Dedifferentiated amniotic fluid mesenchymal stem cell (primary cell): ENCODE data around the gene IDNK.
A peak's percentile ranks its signal among the peaks of the same experiment; 100 is the strongest.
"Not testable (repeated sequence)": the region's sequence is repeated elsewhere in the genome, so short reads cannot be mapped to it uniquely, and the experiment has no call there.

Experiments used
- DNase-seq: peaks from one replicate; pipeline ENCODE4 v3.0.0-alpha.2; 2016; ENCODE audit errors: extremely low spot score

The IDNK gene

DNA sequence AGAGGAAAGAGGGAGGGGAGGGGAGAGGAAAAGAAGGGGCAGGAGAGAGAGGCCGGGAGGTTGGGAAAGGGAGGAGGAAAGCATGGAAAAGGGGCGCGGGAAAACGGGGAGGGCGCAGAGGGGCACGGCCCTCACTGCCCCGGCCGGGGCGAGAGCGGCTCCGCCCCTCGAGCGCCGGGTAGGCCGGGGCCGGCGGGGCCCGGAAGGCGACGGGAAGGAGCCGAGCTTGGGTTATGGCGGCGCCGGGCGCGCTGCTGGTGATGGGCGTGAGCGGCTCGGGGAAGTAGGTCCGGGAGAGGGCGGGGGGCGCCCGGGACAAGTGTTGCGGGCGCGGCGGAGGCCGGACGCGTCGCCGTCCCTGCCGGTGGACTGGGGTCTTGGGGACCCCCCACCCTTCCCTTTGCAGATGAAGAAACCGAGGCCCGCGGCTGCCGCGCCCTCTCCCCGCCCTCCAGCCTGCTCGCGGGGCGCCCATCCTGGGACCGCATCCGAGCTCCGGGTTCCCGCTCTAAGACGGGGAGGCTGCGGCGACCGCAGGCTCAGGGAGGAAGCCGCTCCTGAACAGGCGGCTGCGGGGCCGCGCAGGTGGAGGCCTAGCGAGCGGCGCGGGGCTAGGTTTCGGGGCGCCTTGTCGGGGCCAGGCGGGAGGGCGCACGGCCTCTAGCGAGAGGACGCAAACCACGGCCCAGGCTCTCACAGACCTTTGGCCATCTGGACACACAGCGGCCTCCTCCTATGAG, at the start of gene IDNK:
IDNK (plus strand) TSS at position 205 of the 740 bp plus-strand sequence; CDS start at position 234, 29 bp downstream.
- DNase-seq: no peak

DNA sequence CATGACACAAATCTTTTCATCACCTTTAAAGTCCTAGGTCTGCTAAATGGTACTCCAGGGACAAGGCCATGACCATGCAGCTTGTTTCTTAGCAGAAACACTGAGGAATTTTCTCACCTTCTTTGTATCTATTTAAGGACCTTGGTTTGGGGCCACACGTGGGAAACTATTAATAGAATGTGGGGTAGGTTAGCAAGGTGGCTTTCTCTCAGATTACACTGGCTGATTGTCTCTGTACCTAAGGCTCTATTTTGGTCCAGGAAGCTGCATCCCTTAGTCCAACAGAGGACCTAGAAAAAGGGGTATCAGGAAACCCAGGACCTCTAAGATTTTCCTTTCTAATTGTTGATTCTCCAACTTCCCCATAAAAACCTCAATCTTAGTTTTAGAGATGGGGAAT, 48.5 kb upstream of the IDNK start:
- DNase-seq: no peak

DNA sequence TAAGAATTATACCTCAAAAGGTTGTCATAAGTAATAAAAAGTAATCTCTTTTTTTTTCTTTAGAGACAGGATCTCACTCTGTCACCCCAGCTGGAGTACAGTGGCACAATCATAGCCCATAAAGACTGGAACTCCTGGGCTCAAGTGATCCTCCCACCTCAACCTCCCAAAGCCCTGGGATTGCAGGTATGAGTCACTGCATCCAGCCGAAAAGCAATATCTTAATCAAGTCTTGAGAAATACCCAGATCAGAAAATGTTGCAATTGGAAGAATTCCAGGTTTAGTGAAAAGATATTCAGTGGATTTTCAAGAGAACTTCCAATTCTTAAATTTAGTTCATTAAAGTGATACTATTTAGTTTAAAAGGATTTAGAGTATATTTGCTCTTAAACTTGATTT, 40.9 kb upstream of the IDNK start:
- no peak for DNase-seq

DNA sequence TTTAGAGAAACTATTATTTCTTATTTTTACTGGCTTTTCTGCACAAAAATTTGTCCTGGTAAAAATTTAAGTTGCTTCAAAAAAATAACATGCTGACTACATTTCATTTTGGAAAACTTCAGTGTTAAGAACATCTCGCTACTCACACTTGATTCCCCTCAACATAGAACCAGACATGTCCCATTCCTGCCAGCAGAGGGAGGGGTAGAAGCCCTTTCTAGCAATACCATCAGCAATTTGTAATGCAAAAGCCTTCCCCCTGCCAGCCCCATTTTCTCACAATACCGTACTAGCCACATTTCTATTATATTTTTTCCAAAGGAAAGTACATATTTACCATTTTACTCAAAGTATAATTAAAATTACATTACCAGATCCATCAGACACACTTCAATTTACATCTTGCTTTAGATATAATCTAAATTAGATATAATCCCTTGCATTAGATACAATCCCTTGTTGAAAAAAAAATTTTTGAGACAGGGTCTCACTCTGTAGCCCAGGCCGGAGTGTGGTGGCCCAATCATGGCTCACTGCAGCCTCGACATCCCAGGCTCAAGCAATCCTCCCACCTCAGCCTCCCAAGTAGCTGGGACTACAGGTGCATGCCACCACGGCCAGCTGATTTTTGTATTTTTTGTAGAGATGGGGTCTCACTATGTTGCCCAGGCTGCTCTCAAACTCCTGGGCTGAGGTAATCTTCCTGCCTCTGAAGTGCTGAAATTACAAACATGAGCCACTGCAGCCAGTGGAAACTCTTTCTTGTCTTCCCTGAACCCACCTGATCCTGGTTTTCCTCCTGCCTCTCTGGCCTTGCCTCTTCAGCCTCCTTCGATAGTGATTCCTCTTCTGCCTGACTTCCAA, 39.6 kb upstream of the IDNK start:
- peak; percentile 51 for DNase-seq

DNA sequence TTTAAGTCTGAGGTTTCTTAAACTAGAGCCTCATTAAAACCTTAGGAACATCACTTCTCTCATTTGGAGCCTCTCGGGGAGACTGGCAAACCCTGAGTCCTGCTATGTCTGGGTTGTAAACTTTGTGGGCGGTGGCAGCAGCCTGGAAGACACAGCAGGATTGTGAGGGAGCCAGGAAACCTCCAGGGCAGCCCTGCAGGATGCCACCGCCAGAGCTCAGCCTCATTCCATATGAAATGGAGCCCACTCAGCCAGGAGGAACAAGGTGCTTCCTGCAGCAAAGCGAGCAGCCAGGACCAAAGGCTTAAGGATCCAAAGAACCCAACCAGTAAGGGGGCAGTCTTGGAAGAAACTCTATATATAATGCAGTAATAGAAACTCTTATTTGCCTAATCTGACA, 37.9 kb upstream of the IDNK start:
- DNase-seq: no peak

DNA sequence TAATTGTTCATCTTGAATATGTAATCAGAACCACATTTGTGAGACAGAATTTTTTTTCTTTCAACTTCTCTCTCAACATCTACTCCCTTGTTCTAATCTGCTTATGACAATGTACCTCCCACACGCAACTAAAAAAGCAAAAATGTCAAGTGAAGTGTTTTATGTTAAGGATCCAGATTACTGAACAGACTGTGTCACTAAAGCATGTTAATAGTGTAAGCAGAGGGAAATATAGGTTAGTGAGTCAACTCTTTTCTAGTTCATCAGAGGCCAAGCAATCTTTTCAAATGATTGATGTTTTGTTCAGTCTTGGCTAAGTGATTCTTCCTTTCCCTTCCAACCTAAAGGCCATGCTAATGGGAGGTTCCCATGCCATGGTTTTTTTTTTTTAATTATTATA, 34.7 kb upstream of the IDNK start:
- no peak for DNase-seq

DNA sequence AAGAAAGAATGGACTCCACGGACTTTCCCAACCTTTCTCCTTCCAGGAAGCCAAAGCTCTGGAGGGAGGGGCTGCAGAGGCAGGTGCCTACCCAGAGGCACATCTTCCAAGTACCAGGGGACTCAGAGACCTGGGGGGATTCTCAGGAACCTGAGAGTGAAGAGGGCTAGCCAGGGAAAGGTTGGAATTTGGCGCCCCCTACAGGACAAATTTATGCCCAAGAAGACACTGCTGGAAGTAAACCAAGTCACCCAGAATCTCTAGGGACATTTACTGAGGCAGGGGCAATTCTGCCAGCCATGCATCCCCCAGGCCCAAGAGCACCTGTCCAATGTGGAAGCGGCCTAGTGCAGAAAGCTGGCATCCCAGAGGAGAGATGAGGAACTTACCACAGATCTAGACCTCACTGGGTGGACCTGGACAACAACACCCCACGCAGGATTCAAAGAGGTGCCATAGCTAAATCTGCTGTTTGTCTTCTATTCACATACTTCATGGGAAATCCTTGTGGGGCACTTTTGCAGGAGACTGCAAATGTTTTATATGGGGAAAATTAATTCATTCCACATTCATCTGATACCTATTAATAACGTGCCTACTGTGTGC, 25.9 kb upstream of the IDNK start:
- no peak for DNase-seq

DNA sequence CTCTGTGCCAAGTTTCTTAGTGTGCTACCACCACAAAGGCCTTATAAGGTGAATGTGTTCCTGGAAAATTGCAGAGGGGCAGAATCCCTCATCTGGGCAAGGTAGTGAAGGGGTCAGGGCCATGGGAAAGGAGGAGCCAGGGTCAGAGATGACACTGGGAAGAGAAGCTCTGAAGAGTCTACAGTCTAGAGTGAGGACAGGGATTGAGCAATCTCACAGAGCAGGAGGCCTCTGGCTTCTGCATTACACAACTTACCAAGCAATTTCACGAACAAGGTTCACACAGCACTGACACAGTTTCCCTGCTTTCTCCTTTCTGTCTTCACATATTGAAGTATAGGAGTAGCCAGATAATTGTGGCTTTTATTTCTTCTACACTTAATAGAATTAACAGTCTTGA, 24.5 kb upstream of the IDNK start:
- no peak for DNase-seq

DNA sequence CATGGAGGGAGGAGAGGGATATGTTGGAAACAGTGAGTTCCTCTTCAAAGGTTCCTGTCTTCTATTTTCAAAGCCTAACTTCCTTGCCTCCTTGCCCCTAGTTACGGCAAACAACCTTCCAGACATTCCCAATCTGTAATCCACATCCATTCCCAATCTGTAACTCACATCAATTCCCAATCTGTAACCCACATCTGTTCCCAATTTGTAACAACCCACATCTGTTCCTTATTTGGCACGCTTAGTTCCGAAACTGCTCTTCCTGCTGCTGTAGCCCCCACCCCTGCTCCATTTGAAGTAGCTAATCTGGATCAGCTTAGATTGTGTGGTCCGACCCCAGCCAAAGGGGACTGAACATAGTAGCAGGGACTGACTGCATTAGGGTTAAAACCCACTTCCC, 23.9 kb upstream of the IDNK start:
- no peak for DNase-seq

DNA sequence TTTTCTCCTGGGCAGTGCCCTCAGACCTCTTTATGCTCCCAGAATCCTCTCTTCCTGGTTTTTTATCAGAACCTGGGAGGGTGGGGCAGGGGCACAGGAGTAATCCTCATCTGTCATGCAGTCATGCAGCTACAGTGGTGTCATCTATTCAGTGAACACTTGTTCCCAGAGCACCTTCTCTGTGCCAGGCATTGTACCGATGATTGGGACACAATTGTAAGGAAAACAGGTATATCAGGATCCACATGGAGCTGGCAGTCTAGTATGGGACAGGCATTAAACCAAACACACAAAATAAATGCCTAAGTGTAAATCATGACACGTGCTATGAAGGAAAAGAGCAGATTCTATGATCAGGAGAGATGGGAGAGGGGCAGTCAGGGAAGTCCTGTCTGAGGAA, 21.5 kb upstream of the IDNK start:
- DNase-seq: no peak

DNA sequence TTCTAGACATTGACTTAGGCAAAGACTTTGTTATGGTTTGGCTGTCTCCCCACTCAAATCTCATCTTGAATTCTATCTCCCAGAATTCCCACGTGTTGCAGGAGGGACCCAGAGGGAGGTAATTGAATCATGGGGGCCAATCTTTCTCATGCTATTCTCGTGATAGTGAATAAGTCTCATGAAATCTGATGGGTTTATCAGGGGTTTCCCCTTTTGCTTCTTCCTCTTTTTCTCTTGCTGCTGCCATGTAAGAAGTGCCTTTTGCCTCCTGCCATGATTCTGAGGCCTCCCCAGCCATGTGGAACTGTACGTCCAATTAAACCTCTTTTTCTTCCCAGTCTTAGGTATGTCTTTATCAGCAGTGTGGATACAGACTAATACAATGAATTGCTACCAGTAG, 15.3 kb upstream of the IDNK start:
- not testable (repeated sequence) for DNase-seq

DNA sequence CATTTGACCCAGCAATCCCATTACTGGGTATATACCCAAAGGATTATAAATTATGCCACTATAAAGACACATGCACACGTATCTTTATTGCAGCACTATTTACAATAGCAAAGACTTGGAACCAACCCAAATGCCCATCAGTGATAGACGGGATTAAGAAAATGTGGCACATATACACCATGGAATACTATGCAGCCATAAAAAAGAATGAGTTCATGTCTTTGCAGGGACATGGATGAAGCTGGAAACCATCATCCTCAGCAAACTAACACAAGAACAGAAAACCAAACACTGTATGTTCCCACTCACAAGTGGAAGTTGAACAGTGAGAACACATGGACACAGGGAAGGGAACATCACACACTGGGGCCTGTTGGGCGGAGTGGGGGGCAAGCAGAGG, 9.6 kb upstream of the IDNK start:
- not testable (repeated sequence) for DNase-seq

DNA sequence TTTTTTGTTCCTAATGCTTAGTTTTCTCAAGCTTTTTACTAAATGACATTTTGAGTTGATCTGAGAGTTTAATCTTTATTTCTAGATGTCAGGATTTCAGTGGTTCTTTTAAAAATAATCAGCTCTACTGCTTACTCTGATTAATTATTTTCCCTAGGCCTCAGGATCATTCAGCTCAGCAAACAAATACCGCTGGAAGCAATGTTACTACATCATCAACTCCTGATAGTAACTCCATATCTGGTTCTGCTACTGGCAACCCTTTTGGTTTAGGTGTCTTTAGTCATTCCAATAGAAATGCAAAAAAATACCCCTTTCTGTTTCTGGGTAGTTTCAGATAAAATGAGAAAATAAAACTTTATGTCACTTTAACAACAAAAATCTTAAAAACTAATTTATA, 5.6 kb upstream of the IDNK start:
- no peak for DNase-seq

DNA sequence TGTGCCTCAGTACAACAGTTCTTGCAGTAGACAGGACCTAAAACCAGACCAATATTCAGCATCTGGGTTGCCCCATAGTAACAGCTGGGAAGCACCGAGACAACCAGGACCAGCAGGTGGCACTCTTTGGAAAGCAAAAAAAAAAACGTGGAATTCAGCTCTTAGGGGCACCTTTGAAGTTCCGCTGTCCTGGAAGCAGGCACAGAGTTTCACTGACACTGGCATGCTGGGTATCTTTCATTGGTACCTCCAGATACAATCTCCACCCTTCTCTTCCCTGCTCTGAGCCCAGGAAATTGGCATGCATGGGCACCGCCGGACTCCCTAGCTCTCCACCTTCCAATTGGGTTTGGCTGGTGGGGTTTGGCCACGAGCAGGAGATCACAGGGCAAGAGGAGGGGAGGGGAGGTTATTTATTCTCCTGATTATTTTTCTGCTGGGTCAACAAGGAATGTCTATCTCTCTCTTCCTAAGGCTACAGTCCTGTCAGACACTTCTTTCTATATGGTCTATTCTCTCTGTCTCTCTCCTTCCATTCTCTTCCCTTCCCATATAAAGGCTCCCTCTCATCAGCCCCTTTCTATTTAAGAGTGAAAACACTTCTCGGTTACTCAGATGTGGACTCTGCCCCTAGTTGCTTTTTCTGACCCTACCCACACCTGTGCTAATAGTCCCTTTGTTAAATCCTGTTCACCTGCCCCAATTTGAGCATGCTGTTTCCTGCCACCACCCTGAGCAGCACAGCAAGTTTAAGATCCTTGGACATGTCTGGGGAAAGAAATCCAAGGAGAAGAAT, 1.9 kb upstream of the IDNK start:
- DNase-seq: peak; percentile 55

DNA sequence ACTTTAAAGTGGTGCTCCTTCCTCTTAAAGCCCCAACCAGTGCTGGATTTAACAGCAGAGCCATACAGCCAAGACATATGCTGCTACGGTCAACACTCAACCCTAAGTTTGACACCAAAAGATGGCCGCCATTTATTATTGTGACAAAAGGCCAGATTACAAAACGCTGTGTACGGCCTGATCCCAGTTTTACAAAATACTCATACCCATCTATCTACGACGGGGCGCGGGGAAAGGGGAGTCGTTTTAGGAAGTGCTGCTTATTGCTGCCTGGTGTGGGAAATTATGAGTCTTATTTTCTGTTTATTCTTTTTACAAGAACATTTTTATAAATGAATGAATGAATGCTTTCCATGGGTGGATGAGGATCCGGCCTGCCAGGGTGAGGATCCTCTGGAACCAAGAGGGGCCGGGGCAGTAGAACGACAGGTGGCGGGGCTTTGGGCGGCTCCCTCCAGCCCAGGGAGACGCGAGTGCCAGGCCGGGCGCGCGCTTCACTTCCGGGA, 457 bp upstream of the IDNK start:
- DNase-seq: peak; percentile 45

DNA sequence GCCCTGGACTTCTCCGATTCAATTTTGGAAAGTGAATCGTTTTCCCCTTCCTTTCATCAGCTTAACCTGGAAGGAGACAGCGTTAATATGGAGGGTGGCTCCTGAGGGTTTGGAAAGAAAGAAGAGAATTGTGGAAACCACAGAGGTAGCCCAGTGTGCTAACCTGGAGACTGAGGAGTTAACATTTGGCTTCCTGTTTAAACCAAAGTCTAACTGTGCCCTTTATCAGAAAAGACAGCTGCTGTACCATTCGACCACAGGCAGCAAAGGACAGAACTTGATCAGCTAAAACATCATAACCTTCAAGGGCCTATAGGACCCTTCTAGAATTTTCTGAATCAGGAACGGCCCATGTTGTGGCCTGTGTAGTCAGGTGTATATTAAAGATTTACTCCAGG, 735 bp downstream of the IDNK start:
- DNase-seq: no peak

DNA sequence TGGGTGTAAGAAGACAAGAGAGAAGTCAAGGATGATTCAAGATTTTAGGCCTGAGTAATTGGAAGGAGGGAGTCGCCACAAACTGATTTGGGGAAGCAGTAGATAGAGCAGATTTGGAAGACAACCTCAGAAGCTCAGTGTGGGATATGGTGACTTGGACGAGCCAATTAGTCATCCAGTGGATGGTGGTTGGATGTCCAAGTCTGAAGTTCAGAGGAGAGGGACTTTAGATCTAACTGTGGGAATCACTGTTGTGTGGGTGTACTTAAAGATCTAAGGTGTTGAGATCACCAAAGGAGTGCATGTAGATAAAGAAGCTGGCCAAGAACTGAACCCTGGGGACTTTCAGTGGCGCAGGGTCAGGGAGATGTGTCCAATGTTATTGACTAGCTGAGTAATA, 2.2 kb downstream of the IDNK start:
- no peak for DNase-seq

DNA sequence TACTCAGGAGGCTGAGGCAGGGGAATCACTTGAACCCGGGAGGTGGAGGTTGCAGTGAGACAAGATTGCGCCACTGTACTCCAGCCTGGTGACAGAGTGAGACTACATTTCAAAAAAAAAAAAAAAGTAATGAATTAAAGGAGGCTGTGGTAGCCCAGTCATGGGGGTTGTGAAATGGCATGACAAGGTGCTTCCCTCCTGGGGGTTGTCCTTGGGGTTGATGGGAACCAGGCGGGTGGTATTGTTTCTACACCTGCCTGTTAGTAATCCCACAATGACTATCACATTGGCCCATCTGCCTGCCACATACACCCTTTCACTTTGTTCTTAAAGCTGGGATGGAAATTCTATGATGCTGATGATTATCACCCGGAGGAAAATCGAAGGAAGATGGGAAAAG, 5.6 kb downstream of the IDNK start:
- DNase-seq: no peak

DNA sequence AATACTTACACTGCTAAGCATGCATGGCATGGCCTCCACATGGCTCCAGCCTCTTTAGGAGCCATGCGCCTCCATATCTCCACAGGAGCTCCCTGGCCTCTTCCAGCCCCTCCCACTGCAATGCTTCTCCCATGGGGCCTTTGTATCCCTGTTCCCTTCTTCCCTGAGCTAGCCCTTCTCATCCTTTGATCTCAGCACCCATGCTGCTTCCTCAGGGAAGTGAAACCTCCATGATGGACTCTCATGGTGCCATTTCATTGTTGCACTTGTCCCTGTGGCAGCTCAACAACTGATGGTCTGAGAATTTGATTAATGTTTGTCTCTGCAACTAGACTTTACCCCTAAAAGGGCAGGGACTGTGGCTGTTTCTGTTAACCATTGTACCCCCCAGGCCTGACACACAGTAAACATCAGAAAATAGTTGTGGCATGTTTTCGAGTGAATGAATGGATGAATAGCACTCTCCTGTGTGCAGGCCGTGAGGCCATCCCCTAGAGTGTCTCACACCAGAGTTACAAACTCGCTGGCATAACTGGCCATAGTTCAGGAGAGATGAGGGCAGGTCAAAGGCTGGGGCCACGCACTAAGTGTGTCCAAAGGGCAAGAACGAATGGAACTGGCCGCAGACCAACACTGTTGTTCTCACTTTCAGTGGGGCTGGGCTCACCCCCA, 6.6 kb downstream of the IDNK start:
- no peak for DNase-seq

DNA sequence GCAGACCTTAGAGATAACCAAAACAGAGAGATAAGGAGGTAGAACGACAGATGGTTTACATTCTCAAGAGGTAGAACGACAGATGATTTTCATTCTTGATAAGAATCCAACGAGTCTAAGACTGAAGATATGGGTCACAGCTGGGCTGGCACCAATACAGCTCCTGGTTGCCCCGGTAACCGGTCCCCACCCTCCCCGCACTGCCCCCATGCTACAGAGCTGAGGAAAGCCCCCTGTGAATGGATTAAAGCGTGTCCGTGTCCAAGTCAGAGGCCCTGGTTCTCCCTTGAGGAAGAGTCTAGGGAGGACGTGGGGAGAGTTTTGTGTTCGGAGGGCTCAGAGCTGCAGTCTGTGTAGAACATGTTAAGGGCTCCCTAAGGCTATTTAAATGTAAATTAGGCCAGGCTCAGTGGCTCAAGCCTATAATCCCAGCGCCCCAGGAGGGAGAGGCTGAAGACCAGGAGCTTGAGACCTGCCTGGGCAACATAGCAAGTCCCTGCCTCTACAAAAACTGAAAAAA, 8.1 kb downstream of the IDNK start:
- no peak for DNase-seq

DNA sequence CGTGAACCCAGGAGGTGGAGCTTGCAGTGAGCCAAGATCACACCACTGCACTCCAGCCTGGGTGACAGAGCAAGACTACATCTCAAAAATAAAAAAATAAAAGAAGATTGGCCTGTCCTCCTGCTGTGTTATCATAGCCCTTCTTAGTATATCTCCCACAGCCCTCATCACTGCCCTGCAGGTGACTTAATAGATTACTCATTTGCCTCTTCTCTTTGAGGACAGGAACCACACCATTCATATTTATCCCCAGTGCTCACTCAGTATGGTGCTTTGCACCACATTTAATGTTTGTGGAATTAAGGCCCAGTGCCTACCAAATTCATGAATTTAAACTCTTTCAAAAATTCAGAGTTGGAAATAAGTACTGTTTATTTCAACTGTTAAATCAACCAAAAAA, 10.3 kb downstream of the IDNK start:
- DNase-seq: no peak
